HG03103 (cell line): ENCODE measurements around the gene FFAR1.

ENCODE experiments used
- ATAC-seq: cut with Tn5 transposase; IDR thresholded peaks from one replicate; pipeline ENCODE4 v1.9.1; 2021; ENCODE audit warnings: low read depth; ENCODE audit not compliant: unreplicated experiment

The FFAR1 gene

GRCh38 chr19:35314031-35314430 lies 33.7 kb upstream of the FFAR1 start:
- ATAC-seq = no peak

GRCh38 chr19:35314858-35315470 lies 32.7 kb upstream of the FFAR1 start:
- no peak for ATAC-seq

DNA sequence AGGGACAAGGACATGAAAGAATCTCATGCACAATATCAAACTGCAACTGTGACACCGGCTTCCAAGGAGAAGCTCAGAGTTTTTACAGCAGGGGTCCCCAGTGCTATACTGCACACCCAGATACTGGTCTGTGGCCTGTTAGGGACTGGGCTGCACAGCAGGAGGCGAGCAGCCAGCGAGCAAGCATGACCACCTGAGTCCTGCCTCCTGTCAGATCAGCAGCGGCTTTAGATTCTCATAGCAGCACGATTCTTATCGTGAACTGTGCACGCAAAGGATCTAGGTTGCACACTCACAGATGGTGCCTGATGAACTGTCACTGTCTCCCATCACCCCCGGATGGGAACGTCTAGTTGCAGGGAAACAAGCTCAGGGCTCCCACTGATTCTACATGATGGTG lies 31.8 kb upstream of the FFAR1 start:
- ATAC-seq = no peak

GRCh38 chr19:35316560-35316959 lies 31.1 kb upstream of the FFAR1 start:
- no peak for ATAC-seq

DNA sequence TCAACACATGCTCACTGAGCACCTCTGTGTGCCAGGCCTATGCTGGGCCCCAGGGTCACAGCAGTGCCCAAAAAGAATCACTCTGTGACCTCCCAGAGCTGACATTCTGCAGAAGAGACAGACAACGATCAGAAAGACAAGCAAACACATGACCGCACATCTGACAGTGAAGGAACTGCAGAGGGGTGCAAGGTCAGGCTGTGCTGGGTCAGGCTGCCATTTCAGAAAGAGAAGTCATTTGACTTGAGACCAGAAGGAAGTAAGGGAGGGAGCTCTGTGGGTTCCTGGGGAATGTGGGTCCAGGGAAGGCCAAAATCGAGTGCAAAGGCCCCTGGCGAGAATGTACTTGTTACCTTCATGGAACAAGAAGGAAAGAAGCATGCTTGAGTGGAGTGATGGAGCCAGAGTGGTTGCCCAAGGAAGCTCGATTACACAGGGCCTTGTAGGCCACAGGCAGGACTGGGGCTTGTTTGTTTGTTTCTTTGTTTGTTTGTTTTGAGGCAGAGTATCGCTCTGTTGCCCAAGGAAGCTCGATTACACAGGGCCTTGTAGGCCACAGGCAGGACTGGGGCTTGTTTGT lies 30.1 kb upstream of the FFAR1 start:
- no peak for ATAC-seq

DNA sequence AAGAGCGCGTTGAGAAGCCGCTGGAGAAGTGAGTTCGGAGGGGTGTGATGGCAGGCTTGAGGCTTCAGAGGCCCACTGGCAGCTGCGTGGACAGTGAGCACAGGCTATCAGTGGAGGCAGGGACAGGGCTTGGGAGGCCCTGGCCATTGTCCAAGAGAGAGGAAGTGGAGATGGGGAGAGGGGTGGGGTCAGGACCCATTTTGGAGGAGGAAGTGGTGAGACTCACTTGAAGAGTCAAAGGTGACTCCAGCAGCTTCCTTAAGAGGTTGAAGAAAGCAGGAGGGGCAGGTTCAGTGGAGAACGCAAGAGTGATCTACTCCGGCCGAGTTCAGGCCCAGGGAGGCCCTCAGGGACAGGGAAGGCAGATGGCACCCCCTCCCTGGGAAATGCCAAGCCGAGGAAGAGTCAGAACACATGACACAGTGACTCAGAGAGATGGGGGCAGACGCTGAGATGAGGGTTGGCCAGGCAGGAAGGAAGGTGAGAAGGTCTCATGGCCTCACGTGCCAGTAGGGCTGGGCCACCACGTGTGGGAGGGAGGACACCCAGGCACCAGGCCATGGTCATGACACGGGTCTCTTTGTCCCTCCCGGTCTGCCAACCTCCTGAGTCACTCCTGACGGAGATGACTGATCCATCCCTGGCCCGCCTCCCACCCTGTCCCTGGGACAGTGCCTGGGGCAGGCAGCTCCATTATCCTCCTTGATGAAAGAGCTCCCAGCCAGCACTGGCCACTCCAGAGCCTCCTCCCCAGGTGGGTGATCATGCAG lies 28.8 kb upstream of the FFAR1 start:
- ATAC-seq = no peak

GRCh38 chr19:35320065-35320713 lies 27.5 kb upstream of the FFAR1 start:
- no peak for ATAC-seq

GRCh38 chr19:35321291-35321690 lies 26.4 kb upstream of the FFAR1 start:
- no peak for ATAC-seq

GRCh38 chr19:35322014-35322413 lies 25.7 kb upstream of the FFAR1 start:
- ATAC-seq = no peak

GRCh38 chr19:35327642-35328041 lies 20.1 kb upstream of the FFAR1 start:
- no peak for ATAC-seq

GRCh38 chr19:35328851-35329285 lies 18.8 kb upstream of the FFAR1 start, which contains the start of gene CD22:
Gene CD22 (plus strand): TSS chr19:35329187. CDS start chr19:35332041, 2,854 bp downstream.
- ATAC-seq = no peak

- ATAC-seq = no peak
Observed at GRCh38 chr19:35329323-35329722, 18.4 kb upstream of the FFAR1 start.

DNA sequence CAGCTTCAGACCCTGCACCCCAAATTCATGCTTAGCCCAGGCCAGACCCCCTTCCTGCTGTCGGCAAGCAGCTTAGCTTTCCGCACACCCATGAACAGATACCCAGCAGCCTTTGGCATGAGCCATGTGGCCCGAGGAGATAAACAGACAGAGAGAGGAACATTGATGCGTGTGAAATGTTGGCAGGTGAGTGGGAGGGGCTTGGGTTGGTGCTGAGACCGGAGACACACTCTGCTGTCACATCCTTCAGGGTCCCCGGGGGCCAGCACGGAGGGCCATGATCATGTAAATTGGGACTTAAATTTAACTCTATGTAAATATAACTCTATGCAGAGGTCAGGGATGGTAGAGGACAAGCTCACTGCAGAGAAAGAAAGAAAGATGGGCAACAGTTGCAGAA lies 17.2 kb upstream of the FFAR1 start:
- ATAC-seq = no peak

DNA sequence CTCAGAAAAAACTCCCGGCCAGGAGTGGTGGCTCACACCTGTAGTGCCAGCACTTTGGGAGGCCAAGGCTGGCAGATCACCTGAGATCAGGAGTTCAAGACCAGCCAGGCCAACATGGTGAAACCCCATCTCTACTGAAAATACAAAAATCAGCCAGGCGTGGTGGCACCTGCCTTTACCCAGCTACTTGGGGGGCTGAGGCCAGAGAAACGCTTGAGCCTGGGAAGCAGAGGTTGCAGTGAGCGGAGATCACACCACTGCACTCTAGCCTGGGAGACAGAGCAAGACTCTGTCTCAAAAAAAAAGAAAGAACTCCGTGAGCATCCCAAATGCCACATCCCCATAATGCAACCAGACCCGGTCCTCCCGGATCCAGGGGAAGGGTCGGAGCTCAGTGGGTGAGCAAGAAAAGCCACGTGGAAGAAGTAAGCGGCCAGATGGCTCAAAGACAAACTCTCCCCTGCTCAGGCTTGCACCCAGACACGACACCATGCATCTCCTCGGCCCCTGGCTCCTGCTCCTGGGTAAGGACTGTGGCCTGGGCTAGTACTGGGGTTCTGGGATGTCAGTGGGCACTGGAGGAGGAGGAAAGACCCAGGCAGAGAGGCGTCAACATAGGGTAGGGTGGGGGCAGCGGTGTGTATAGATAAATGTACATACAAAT lies 16.0 kb upstream of the FFAR1 start:
- ATAC-seq = no peak

DNA sequence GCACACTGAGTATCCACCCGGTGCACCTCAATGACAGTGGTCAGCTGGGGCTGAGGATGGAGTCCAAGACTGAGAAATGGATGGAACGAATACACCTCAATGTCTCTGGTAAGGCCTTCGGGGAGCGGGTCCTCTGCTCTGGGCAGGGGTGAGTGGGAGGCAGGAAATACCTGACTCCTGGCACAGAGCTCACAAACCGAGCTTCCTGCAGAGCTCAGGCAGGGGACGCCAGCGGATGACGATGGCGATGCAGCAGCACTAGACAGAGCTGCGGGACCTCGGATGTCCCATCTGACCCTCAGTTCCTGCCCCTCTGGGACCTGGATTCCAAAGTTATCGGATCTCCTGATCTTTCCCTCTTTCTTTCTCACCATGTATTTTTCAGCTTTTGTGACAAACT lies 14.9 kb upstream of the FFAR1 start:
- ATAC-seq = no peak

GRCh38 chr19:35334144-35334753 lies 13.5 kb upstream of the FFAR1 start:
- no peak for ATAC-seq

GRCh38 chr19:35336166-35336955 lies 11.3 kb upstream of the FFAR1 start:
- ATAC-seq = no peak

GRCh38 chr19:35337097-35337983 lies 10.4 kb upstream of the FFAR1 start:
- ATAC-seq = no peak

DNA sequence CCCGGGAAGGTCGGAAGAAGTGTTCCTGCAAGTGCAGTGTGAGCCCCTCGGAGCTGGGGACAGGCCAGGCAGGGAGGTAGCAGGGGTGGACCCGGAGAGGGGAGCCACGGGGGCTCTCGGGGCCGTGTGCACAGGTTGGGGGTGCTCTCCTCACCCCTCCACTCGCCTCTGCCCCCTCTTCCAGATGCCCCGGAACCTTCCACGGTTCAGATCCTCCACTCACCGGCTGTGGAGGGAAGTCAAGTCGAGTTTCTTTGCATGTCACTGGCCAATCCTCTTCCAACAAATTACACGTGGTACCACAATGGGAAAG lies 9.8 kb upstream of the FFAR1 start:
- no peak for ATAC-seq
